ENCODE data around the gene SLC2A13. TPM values are rescaled to one million over a fixed set of nuclear protein-coding genes. Genes with fewer than 3 reads are reported as not detected.
A peak's percentile ranks its signal among the peaks of the same experiment; 100 is the strongest.

Gene SLC2A13
- total and polyA plus RNA-seq, 8 donors: 2.7 to 10.7 (median 6.8) TPM

GRCh38 chr12:40011775-40012129, 94.1 kb downstream of the SLC2A13 start:
- no peaks in the 10 kb centered on the region for H3K36me3 ChIP-seq
- no peaks in the 10 kb centered on the region for H3K4me1 ChIP-seq
- no peak for TF ChIP-seq CTCF (IDR thresholded peaks at IDR 0.05)
- intact Hi-C loops (cut with DNase I): loop anchor here in 1 of 3 donors (10.0 kb wide), 1 partner anchor 93 kb away; the partner anchor contains the start of gene SLC2A13
- DNase-seq: no peak
- H3K9me3 ChIP-seq: no peaks in the 10 kb centered on the region
- no peak overlapping the region for H3K4me3 ChIP-seq
- peak in 3 of 4 donors; percentile 29 to 57 (median 50) for ATAC-seq
- WGBS, 2 donors: 68 to 77% methylated on average over 3 of the region's 3 CpGs
- no peaks in the 10 kb centered on the region for H3K27me3 ChIP-seq
- no peak overlapping the region for H3K27ac ChIP-seq
- no peak for FAIRE-seq

- 54 to 58% methylated on average over 11 of the region's 11 CpGs for WGBS, 2 donors
- ATAC-seq: peak; percentile 78 to 99 (median 93)
- Histone ChIP-seq H3K27me3 (no peaks in the 10 kb centered on the region), H3K4me1 (no peaks in the 10 kb centered on the region), H3K27ac (no peak overlapping the region), H3K36me3 (no peaks in the 10 kb centered on the region), H3K9me3 (no peaks in the 10 kb centered on the region), H3K4me3 (no peak overlapping the region)
- FAIRE-seq: peak; percentile 88
- TF ChIP-seq CTCF (IDR thresholded peaks at IDR 0.05): peak; percentile 39 to 85 (median 72)
- intact Hi-C loops (cut with DNase I): loop anchor here in 1 of 3 donors (10.0 kb wide), 1 partner anchor 94 kb away; the partner anchor contains the start of gene SLC2A13
- peak in 3 of 6 donors; percentile 32 to 56 (median 53) for DNase-seq
Measured at GRCh38 chr12:40010899-40011774, 94.7 kb downstream of the SLC2A13 start.

GRCh38 chr12:40002178-40003169, 103.4 kb downstream of the SLC2A13 start:
- Histone ChIP-seq H3K4me3 (no peak overlapping the region), H3K27ac (no peak overlapping the region), H3K36me3 (no peaks in the 10 kb centered on the region), H3K4me1 (peaks cover 4 to 8% (median 5%) of the 10 kb centered on the region in 3 donors), H3K27me3 (no peaks in the 10 kb centered on the region), H3K9me3 (no peaks in the 10 kb centered on the region)
- peak; percentile 73 to 94 (median 92) for ATAC-seq
- intact Hi-C loops (cut with DNase I): loop anchor here in 1 of 3 donors (10.0 kb wide), 1 partner anchor 558 kb away; the partner anchor contains the start of gene KIF21A
- FAIRE-seq: no peak
- no peak for TF ChIP-seq CTCF (IDR thresholded peaks at IDR 0.05)
- peak in 3 of 6 donors; percentile 11 to 37 (median 28) for DNase-seq
- 31 to 42% methylated on average over 4 of the region's 4 CpGs for WGBS, 2 donors

GRCh38 chr12:40001406-40001805, 104.5 kb downstream of the SLC2A13 start:
- FAIRE-seq (no peak), DNase-seq (no peak), ATAC-seq (no peak)
- H3K4me3 ChIP-seq: no peak overlapping the region
- no peaks in the 10 kb centered on the region for H3K9me3 ChIP-seq
- no peaks in the 10 kb centered on the region for H3K36me3 ChIP-seq
- no peaks in the 10 kb centered on the region for H3K27me3 ChIP-seq
- H3K4me1 ChIP-seq: peaks cover 4 to 8% (median 5%) of the 10 kb centered on the region in 3 donors
- TF ChIP-seq CTCF (IDR thresholded peaks at IDR 0.05): no peak
- intact Hi-C loops (cut with DNase I): loop anchor here in 1 of 3 donors (10.0 kb wide), 1 partner anchor 557 kb away; the partner anchor contains the start of gene KIF21A
- H3K27ac ChIP-seq: no peak overlapping the region

Measured in pancreas (tissue), 10 donors.